Measurements from ENCODE around the gene SSBP3.

The SSBP3 gene

GRCh38 chr1:54332781-54333585 lies 73.2 kb downstream of the SSBP3 start:
- Histone ChIP-seq H2BK12ac (ENCODE audit: low read length in 2 of 2) (peak overlapping the region; percentile 33 to 91), H2BK120ac (ENCODE audit: low read depth, low read length) (peak overlapping the region; percentile 58), H3K9me3 (ENCODE audit: control insufficient read depth, low read length) (no peaks in the 10 kb centered on the region), H2AK5ac (ENCODE audit: low read length, severe bottlenecking) (no peak overlapping the region), H2AFZ (ENCODE audit: low read depth, low read length) (no peak overlapping the region), H3K18ac (ENCODE audit: low read depth in 1 of 2, low read length in 2 of 2) (peak overlapping the region; percentile 25 to 96), H3K9ac (ENCODE audit: low read length) (peak overlapping the region; percentile 6), H2BK5ac (ENCODE audit: low read depth, low read length, poor library complexity, severe bottlenecking) (no peak overlapping the region), H3K27ac (ENCODE audit: low read length, poor library complexity, severe bottlenecking) (no peak overlapping the region), H3K4me3 (ENCODE audit: insufficient read depth in 1 of 2, low read depth in 1 of 2, low read length in 2 of 2) (no peak overlapping the region), H3K14ac (ENCODE audit: low read length in 2 of 2) (peak overlapping the region in 1 of 2 experiments; percentile 66), H3K4me2 (ENCODE audit: low read length, poor library complexity, severe bottlenecking) (no peak overlapping the region), H3K23ac (ENCODE audit: low read length in 2 of 2) (peak overlapping the region in 1 of 2 experiments; percentile 76), H4K91ac (ENCODE audit: low read length) (peak overlapping the region; percentile 65), H3K27me3 (ENCODE audit: control insufficient read depth in 1 of 2, insufficient read depth in 1 of 2, low read length in 2 of 2) (no peaks in the 10 kb centered on the region), H2BK15ac (ENCODE audit: low read depth, poor library complexity, severe bottlenecking) (peak overlapping the region; percentile 19), H4K8ac (ENCODE audit: low read length) (peak overlapping the region; percentile 79), H3K79me1 (replicated peaks; ENCODE audit: low read length, poor library complexity, severe bottlenecking) (peaks cover 53% of the 10 kb centered on the region), H3K4ac (ENCODE audit: low read depth in 1 of 2, low read length in 2 of 2) (peak overlapping the region; percentile 29 to 71), H3K36me3 (ENCODE audit: control insufficient read depth in 1 of 2, insufficient read depth in 2 of 2, low read depth in 1 of 2, low read length in 2 of 2) (peaks cover 5 to 20% of the 10 kb centered on the region in 2 experiments), H3K4me1 (ENCODE audit: control insufficient read depth, insufficient read depth, low read depth, low read length) (peaks cover 24% of the 10 kb centered on the region)
- 93% methylated on average over 21 of the region's 21 CpGs for WGBS
- DNase-seq: no peak

- no peaks in the 10 kb centered on the region for H3K27me3 ChIP-seq (ENCODE audit: control insufficient read depth in 1 of 2, insufficient read depth in 1 of 2, low read length in 2 of 2)
- 86% methylated on average over 3 of the region's 3 CpGs for WGBS
- H2BK120ac ChIP-seq (ENCODE audit: low read depth, low read length): no peak overlapping the region
- H3K9me3 ChIP-seq (ENCODE audit: control insufficient read depth, low read length): no peaks in the 10 kb centered on the region
- H2BK5ac ChIP-seq (ENCODE audit: low read depth, low read length, poor library complexity, severe bottlenecking): no peak overlapping the region
- peaks cover 4 to 18% of the 10 kb centered on the region in 2 experiments for H3K36me3 ChIP-seq (ENCODE audit: control insufficient read depth in 1 of 2, insufficient read depth in 2 of 2, low read depth in 1 of 2, low read length in 2 of 2)
- H3K23ac ChIP-seq (ENCODE audit: low read length in 2 of 2): peak overlapping the region in 1 of 2 experiments; percentile 34
- peak overlapping the region; percentile 37 to 54 for H3K4ac ChIP-seq (ENCODE audit: low read depth in 1 of 2, low read length in 2 of 2)
- H2BK15ac ChIP-seq (ENCODE audit: low read depth, poor library complexity, severe bottlenecking): peak overlapping the region; percentile 39
- peaks cover 25% of the 10 kb centered on the region for H3K4me1 ChIP-seq (ENCODE audit: control insufficient read depth, insufficient read depth, low read depth, low read length)
- H4K8ac ChIP-seq (ENCODE audit: low read length): peak overlapping the region; percentile 8
- no peak overlapping the region for H3K4me3 ChIP-seq (ENCODE audit: insufficient read depth in 1 of 2, low read depth in 1 of 2, low read length in 2 of 2)
- peak overlapping the region; percentile 70 for H4K91ac ChIP-seq (ENCODE audit: low read length)
- H3K18ac ChIP-seq (ENCODE audit: low read depth in 1 of 2, low read length in 2 of 2): peak overlapping the region; percentile 25 to 96
- H3K14ac ChIP-seq (ENCODE audit: low read length in 2 of 2): peak overlapping the region in 1 of 2 experiments; percentile 82
- H3K9ac ChIP-seq (ENCODE audit: low read length): no peak overlapping the region
- H2AK5ac ChIP-seq (ENCODE audit: low read length, severe bottlenecking): no peak overlapping the region
- no peak overlapping the region for H3K27ac ChIP-seq (ENCODE audit: low read length, poor library complexity, severe bottlenecking)
- H2AFZ ChIP-seq (ENCODE audit: low read depth, low read length): no peak overlapping the region
- H3K79me1 ChIP-seq (replicated peaks; ENCODE audit: low read length, poor library complexity, severe bottlenecking): peaks cover 53% of the 10 kb centered on the region
- no peak for DNase-seq
- H2BK12ac ChIP-seq (ENCODE audit: low read length in 2 of 2): peak overlapping the region; percentile 33 to 91
- no peak overlapping the region for H3K4me2 ChIP-seq (ENCODE audit: low read length, poor library complexity, severe bottlenecking)
Measured at GRCh38 chr1:54331843-54332463, 74.2 kb downstream of the SSBP3 start.

DNA sequence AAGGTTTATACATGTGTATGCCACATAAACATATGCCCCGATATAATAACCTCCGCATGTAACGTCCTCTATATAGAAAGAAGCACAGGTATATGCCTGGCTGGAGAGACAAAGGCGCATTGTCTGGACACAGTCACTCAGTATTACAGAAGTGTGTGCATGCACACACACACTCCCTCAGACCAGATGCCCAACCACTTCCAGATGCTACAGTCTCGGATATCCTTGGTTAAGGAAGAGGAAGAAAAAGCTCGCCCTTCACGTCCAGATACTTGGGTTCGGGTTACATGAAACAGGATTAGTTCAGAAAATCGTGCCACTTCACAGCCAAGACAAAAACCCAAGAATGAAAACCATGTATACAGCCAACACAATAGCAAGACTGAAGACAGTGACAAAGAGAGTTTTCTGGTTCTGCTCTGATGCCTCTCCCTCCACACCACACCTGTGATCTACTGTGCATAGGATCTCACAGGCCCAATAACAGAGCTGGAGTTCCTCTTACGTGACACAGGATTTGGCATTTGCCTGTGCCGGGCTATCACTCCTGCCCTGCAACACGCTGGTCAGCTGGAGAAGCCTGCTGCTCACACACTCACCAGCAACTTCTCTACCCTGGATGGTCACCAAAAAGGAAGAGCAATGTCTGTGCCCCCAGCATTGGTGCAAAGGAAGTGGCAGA lies 75.0 kb downstream of the SSBP3 start:
- Histone ChIP-seq H3K27ac (ENCODE audit: low read length, poor library complexity, severe bottlenecking) (no peak overlapping the region), H2BK12ac (ENCODE audit: low read length in 2 of 2) (peak overlapping the region; percentile 2 to 91), H4K8ac (ENCODE audit: low read length) (peak overlapping the region; percentile 8), H3K14ac (ENCODE audit: low read length in 2 of 2) (peak overlapping the region in 1 of 2 experiments; percentile 82), H3K9ac (ENCODE audit: low read length) (no peak overlapping the region), H3K27me3 (ENCODE audit: control insufficient read depth in 1 of 2, insufficient read depth in 1 of 2, low read length in 2 of 2) (no peaks in the 10 kb centered on the region), H2AFZ (ENCODE audit: low read depth, low read length) (no peak overlapping the region), H2BK120ac (ENCODE audit: low read depth, low read length) (no peak overlapping the region), H3K23ac (ENCODE audit: low read length in 2 of 2) (peak overlapping the region in 1 of 2 experiments; percentile 34), H3K4me1 (ENCODE audit: control insufficient read depth, insufficient read depth, low read depth, low read length) (peaks cover 24% of the 10 kb centered on the region), H3K4me3 (ENCODE audit: insufficient read depth in 1 of 2, low read depth in 1 of 2, low read length in 2 of 2) (no peak overlapping the region), H3K18ac (ENCODE audit: low read depth in 1 of 2, low read length in 2 of 2) (peak overlapping the region; percentile 25 to 96), H3K79me1 (replicated peaks; ENCODE audit: low read length, poor library complexity, severe bottlenecking) (peaks cover 48% of the 10 kb centered on the region), H2BK5ac (ENCODE audit: low read depth, low read length, poor library complexity, severe bottlenecking) (no peak overlapping the region), H3K36me3 (ENCODE audit: control insufficient read depth in 1 of 2, insufficient read depth in 2 of 2, low read depth in 1 of 2, low read length in 2 of 2) (peaks cover 0 to 12% of the 10 kb centered on the region in 2 experiments), H3K4me2 (ENCODE audit: low read length, poor library complexity, severe bottlenecking) (no peak overlapping the region), H4K91ac (ENCODE audit: low read length) (peak overlapping the region; percentile 22), H2BK15ac (ENCODE audit: low read depth, poor library complexity, severe bottlenecking) (peak overlapping the region; percentile 39), H3K9me3 (ENCODE audit: control insufficient read depth, low read length) (no peaks in the 10 kb centered on the region), H3K4ac (ENCODE audit: low read depth in 1 of 2, low read length in 2 of 2) (peak overlapping the region; percentile 7 to 54), H2AK5ac (ENCODE audit: low read length, severe bottlenecking) (no peak overlapping the region)
- DNase-seq: no peak
- 83% methylated on average over 12 of the region's 12 CpGs for WGBS

Data from mesenchymal stem cell (in vitro differentiated cells and primary cell).